Gastroesophageal sphincter (tissue), 3 donors: Measurements from ENCODE around the gene AMBP.
A peak's percentile ranks its signal among the peaks of the same experiment; 100 is the strongest.

Source experiments
- CTCF ChIP-seq, 4 experiments: fragments of 200-600 bp in 2 of 4; fragments of 450-650 bp in 2 of 4; sonication (generic) in 1 of 4; IDR thresholded peaks; one replicate each; pipeline ENCODE4 v1.5.1; 2017 to 2019; ENCODE audit warnings: antibody characterized with exemption in 4 of 4, mild to moderate bottlenecking in 2 of 4, moderate library complexity in 2 of 4
- POLR2A ChIP-seq, 2 donors: fragments of 450-650 bp; IDR thresholded peaks; one replicate each; pipeline ENCODE4 v1.6.1; 2017; ENCODE audit warnings: antibody characterized with exemption in 2 of 2, mild to moderate bottlenecking in 2 of 2, moderate library complexity in 1 of 2
- POLR2AphosphoS5 ChIP-seq: sonication (generic); formaldehyde crosslinking; IDR thresholded peaks from one replicate; pipeline ENCODE4 v1.6.1; 2017; ENCODE audit warnings: antibody characterized with exemption

- no peak for TF ChIP-seq CTCF (IDR thresholded peaks at IDR 0.05)
- peak; percentile 28 for TF ChIP-seq POLR2AphosphoS5
- TF ChIP-seq POLR2A (IDR thresholded peaks at IDR 0.05) = no peak
Observed at GRCh38 chr9:114110180-114110579, 32.1 kb upstream of the AMBP start.
